GM23338 (cell line): ENCODE results near the gene WDCP.

Source experiments
- ETS1 ChIP-seq: IDR thresholded peaks from 2 replicates; pipeline ENCODE4 v1.6.1; 2016; ENCODE audit warnings: antibody characterized with exemption
- EZH2 ChIP-seq: fragments of 200-600 bp; sonication (generic); IDR thresholded peaks from one replicate; pipeline ENCODE4 v1.8.0; 2017; ENCODE audit warnings: antibody characterized with exemption, mild to moderate bottlenecking, low read depth; ENCODE audit not compliant: unreplicated experiment
- POLR2AphosphoS5 ChIP-seq: IDR thresholded peaks from 2 replicates; pipeline ENCODE4 v1.6.1; 2016; ENCODE audit warnings: antibody characterized with exemption, low read depth
- ZNF114 ChIP-seq: fragments of 250-450 bp; sonication (Bioruptor Pico); IDR thresholded peaks from 2 replicates; pipeline ENCODE4 v1.5.0; 2020; ENCODE audit warnings: mild to moderate bottlenecking, moderate library complexity
- ZNF462 ChIP-seq: fragments of 250-450 bp; sonication (Bioruptor Pico); IDR thresholded peaks from 2 replicates; pipeline ENCODE4 v1.5.0; 2020; ENCODE audit warnings: mild to moderate bottlenecking, moderate library complexity
- TF ChIP-seq, protein P1 (sequence below), 2 experiments: fragments of 200-600 bp in 1 of 2; sonication (generic) in 1 of 2; conservative IDR thresholded peaks; 2 replicates each; pipeline versions ENCODE4 v1.5.1 to v1.6.1; 2016 to 2017; ENCODE audit warnings: antibody characterized with exemption in 2 of 2, low read depth in 2 of 2, mild to moderate bottlenecking in 2 of 2, moderate library complexity in 1 of 2
- TF ChIP-seq, protein P2 (sequence below): IDR thresholded peaks from one replicate; pipeline ENCODE4 v1.6.1; 2018; ENCODE audit warnings: antibody characterized with exemption; ENCODE audit not compliant: unreplicated experiment

GRCh38 chr2:24065341-24065740 is 18.1 kb upstream of the WDCP start:
- TF ChIP-seq, protein P1, sequence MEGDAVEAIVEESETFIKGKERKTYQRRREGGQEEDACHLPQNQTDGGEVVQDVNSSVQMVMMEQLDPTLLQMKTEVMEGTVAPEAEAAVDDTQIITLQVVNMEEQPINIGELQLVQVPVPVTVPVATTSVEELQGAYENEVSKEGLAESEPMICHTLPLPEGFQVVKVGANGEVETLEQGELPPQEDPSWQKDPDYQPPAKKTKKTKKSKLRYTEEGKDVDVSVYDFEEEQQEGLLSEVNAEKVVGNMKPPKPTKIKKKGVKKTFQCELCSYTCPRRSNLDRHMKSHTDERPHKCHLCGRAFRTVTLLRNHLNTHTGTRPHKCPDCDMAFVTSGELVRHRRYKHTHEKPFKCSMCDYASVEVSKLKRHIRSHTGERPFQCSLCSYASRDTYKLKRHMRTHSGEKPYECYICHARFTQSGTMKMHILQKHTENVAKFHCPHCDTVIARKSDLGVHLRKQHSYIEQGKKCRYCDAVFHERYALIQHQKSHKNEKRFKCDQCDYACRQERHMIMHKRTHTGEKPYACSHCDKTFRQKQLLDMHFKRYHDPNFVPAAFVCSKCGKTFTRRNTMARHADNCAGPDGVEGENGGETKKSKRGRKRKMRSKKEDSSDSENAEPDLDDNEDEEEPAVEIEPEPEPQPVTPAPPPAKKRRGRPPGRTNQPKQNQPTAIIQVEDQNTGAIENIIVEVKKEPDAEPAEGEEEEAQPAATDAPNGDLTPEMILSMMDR (conservative IDR thresholded peaks at IDR 0.05; ENCODE audit: low read depth in 2 of 2): no peak
- TF ChIP-seq POLR2AphosphoS5 (no peak), EZH2 (no peak), ZNF114 (CRISPR knock-in tag) (no peak), ZNF462 (no peak), ETS1 (no peak)
- TF ChIP-seq, protein P2, sequence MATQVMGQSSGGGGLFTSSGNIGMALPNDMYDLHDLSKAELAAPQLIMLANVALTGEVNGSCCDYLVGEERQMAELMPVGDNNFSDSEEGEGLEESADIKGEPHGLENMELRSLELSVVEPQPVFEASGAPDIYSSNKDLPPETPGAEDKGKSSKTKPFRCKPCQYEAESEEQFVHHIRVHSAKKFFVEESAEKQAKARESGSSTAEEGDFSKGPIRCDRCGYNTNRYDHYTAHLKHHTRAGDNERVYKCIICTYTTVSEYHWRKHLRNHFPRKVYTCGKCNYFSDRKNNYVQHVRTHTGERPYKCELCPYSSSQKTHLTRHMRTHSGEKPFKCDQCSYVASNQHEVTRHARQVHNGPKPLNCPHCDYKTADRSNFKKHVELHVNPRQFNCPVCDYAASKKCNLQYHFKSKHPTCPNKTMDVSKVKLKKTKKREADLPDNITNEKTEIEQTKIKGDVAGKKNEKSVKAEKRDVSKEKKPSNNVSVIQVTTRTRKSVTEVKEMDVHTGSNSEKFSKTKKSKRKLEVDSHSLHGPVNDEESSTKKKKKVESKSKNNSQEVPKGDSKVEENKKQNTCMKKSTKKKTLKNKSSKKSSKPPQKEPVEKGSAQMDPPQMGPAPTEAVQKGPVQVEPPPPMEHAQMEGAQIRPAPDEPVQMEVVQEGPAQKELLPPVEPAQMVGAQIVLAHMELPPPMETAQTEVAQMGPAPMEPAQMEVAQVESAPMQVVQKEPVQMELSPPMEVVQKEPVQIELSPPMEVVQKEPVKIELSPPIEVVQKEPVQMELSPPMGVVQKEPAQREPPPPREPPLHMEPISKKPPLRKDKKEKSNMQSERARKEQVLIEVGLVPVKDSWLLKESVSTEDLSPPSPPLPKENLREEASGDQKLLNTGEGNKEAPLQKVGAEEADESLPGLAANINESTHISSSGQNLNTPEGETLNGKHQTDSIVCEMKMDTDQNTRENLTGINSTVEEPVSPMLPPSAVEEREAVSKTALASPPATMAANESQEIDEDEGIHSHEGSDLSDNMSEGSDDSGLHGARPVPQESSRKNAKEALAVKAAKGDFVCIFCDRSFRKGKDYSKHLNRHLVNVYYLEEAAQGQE: no peak
